AG04450 (cell line): ENCODE results near the gene C14orf119. TPM values are rescaled to one million over a fixed set of nuclear protein-coding genes. Genes with fewer than 3 reads are reported as not detected.

Source experiments
- CTCF ChIA-PET: fragments of 300-600, 350-600 bp; formaldehyde crosslinking; extraction: SDS; loops from one replicate; lab custom pipeline; 2022; ENCODE audit warnings: antibody characterized with exemption, inconsistent platforms; lab: Charles Lee
- POLR2A ChIA-PET: fragments of 350-600 bp; formaldehyde crosslinking; extraction: SDS; loops from one replicate; lab custom pipeline; 2021; ENCODE audit warnings: antibody characterized with exemption, inconsistent platforms; lab: Yijun Ruan, JAX
- DNase-seq: peaks from one replicate; pipeline ENCODE4 v3.0.0-alpha.2; 2011; ENCODE audit warnings: low read depth, low spot score
- H3K27ac ChIP-seq: one replicate; pipeline ENCODE4 v1.5.1; 2012; ENCODE audit warnings: low read depth, low read length, control low read depth
- H3K27me3 ChIP-seq: one replicate; pipeline ENCODE4 v1.6.0; 2012; ENCODE audit warnings: low read length; ENCODE audit not compliant: control insufficient read depth, insufficient read depth
- H3K4me3 ChIP-seq: 2 replicates; pipeline ENCODE4 v1.5.1; 2011; ENCODE audit warnings: mild to moderate bottlenecking, low read depth, low read length, control low read depth
- H3K9me3 ChIP-seq: 2 replicates; pipeline ENCODE4 v1.5.1; 2012; ENCODE audit warnings: low read length; ENCODE audit not compliant: control insufficient read depth, insufficient read depth
- polyA plus RNA-seq: library from polyadenylated mRNA; depleted of rRNA; stranded (reverse); fragments of >200 nt; gene quantifications from 2 replicates; pipeline ENCODE4 v1.2.3, GENCODE V29; 2011
- TF ChIP-seq, protein P1 (sequence below): IDR thresholded peaks from 2 replicates; pipeline ENCODE4 v1.5.1; 2011; ENCODE audit warnings: low read depth, low read length, control low read depth, inconsistent platforms

The C14orf119 gene
- polyA plus RNA-seq, 1 experiment, result 128 TPM

DNA sequence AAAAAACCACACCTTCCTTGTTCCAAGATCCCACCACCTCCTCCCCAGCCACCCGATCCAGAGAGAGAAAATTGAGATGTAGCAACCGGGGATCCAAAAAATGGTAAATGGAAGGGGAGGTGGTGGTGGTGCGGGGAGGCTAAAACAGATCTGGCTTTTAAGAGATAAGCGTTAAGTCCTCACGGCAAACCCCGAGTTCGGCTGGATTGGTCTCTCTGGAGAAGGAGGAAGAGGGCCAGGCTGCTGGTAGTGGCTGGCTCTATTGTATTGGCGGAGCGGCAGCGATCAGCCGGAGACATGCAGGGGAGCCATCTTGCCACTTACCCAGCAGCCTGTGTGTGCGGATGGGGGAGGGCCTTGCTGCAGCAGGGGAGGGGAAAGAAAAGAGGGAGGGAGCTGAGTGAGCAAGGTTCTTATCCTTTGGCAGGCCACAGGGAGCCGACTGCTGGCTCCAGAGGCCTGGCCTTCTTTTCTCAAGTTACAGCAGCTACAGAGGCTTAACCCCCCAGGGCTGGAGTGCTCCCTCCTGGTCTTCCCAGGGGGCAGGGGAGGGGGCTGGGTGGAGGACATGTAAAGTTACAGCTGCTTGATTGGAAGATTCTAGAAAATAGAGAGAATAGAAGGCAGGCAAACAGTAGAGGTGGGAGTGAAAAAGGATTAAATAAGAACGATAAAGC lies 23.9 kb upstream of the C14orf119 start:
- peak overlapping the region; percentile 73 for H3K27ac ChIP-seq
- H3K4me3 ChIP-seq, result peak overlapping the region; percentile 89
- TF ChIP-seq, protein P1, sequence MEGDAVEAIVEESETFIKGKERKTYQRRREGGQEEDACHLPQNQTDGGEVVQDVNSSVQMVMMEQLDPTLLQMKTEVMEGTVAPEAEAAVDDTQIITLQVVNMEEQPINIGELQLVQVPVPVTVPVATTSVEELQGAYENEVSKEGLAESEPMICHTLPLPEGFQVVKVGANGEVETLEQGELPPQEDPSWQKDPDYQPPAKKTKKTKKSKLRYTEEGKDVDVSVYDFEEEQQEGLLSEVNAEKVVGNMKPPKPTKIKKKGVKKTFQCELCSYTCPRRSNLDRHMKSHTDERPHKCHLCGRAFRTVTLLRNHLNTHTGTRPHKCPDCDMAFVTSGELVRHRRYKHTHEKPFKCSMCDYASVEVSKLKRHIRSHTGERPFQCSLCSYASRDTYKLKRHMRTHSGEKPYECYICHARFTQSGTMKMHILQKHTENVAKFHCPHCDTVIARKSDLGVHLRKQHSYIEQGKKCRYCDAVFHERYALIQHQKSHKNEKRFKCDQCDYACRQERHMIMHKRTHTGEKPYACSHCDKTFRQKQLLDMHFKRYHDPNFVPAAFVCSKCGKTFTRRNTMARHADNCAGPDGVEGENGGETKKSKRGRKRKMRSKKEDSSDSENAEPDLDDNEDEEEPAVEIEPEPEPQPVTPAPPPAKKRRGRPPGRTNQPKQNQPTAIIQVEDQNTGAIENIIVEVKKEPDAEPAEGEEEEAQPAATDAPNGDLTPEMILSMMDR, result no peak
- no peaks in the 10 kb centered on the region for H3K27me3 ChIP-seq
- DNase-seq, result peak; percentile 82
- POLR2A ChIA-PET, result interaction anchor here (0.5 to 2.0 kb wide), 7 partner anchors 9 to 627 kb away, joined by 3 to 28 read pairs (median 4); partner anchors contain the start of genes ACIN1, AJUBA, C14orf119 and HAUS4
- CTCF ChIA-PET, result interaction anchor here (0.8 to 2.8 kb wide), 10 partner anchors 10 to 514 kb away, joined by 3 to 22 read pairs (median 8); partner anchors contain the start of genes ACIN1, C14orf119 and CDH24
- H3K9me3 ChIP-seq, result no peaks in the 10 kb centered on the region

DNA sequence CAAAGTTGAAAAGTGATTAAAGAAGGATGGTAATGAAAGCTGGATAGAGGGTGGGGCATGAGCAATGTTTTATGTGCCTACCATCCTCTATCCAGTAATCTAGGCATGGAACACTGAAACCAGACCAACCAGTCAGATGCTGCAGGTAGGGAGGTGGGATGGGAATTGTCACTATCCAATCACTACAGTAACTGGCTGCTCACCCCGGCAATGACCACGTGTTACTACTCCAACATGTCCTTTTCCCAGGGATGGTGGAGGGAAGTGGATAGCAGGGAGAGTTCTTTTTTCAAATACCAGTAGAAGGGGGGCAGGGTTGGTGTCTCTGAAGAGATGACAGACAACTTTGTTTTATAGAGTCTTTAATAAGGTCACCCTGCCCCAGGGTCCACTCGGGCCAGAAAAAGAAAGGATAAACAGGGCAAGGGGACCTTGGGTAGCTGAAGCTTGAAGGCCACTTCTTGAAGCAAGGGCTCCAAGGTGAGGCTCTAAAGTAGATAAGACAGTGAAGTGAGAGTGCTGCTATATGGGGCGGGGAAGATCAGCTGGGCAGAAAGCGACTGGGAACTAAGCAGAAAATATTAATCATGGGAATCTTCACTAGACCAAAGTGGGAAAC lies 23.3 kb upstream of the C14orf119 start:
- no peaks in the 10 kb centered on the region for H3K9me3 ChIP-seq
- POLR2A ChIA-PET, result interaction anchor here (0.5 to 2.0 kb wide), 6 partner anchors 10 to 628 kb away, joined by 3 to 28 read pairs (median 4); partner anchors contain the start of genes ACIN1, AJUBA, C14orf119 and HAUS4
- H3K27ac ChIP-seq, result peak overlapping the region; percentile 73
- H3K27me3 ChIP-seq, result no peaks in the 10 kb centered on the region
- TF ChIP-seq, protein P1, result no peak
- H3K4me3 ChIP-seq, result peak overlapping the region; percentile 17; the same call in 1 of the 2 replicates
- DNase-seq, result no peak
- CTCF ChIA-PET, result interaction anchor here (0.8 to 2.8 kb wide), 9 partner anchors 10 to 86 kb away, joined by 3 to 22 read pairs (median 7); partner anchors contain the start of genes ACIN1 and C14orf119

DNA sequence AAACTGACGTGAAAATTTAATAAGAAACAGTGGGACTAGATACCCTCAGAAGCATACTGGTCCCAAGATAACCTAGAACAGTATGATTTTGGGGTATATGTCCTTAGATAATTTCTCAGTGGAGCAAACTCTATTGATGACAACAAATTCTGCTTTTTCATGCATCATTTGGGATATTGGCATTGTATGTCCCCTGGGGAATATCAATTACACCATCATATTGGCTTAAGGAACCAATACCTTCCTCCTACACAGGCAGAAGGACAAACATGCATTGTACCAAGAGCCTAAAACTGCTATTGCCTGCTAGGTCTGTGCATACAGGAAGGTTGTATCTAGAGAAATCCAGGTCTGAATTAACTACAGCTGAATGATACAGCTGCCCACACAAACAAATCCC lies 20.4 kb upstream of the C14orf119 start:
- H3K27ac ChIP-seq, result no peak overlapping the region
- no peak for DNase-seq
- H3K27me3 ChIP-seq, result no peaks in the 10 kb centered on the region
- TF ChIP-seq, protein P1, result no peak
- POLR2A ChIA-PET, result interaction anchor here (2.1 kb wide), 1 partner anchor 20 kb away, joined by 7 read pairs; the partner anchor contains the start of genes ACIN1 and C14orf119
- H3K9me3 ChIP-seq, result no peaks in the 10 kb centered on the region
- no peak overlapping the region for H3K4me3 ChIP-seq
- CTCF ChIA-PET, result interaction anchor here (0.6 to 1.7 kb wide), 3 partner anchors 19 to 263 kb away, joined by 3 to 9 read pairs (median 4); no protein-coding TSS in a partner anchor

DNA sequence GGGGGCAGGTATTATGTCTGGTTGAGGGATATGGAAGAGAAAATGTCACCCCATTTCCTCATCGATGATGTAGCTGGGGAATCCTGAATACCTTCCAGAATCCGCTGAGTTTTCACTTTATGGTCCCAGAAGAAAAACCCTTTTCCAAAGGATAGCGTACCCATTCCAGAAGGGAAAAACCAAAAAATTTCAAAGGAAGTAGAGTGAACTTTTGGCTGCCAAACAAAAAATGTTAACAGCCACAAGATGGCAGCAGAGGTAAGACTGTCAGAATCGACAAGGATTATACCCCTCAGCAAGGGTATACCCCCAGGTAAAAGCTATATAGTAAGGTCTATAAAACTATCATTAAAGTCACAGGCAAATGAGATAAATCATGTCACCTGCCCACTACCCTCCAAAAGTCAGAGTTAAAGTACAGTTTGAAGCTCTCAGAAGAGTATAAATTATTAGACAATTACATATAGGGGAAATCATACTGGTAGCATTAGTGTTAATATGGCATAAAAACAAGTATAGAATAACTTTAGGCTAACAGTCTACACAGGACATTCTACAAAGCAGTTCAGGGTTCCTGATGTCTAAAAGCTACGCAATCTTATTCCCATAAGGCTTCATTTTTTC lies 18.4 kb upstream of the C14orf119 start:
- TF ChIP-seq, protein P1, result peak; percentile 75
- H3K9me3 ChIP-seq, result no peaks in the 10 kb centered on the region
- CTCF ChIA-PET, result interaction anchor here (0.5 to 17.2 kb wide), 37 partner anchors 10 to 521 kb away, joined by 3 to 317 read pairs (median 5); partner anchors contain the start of genes ACIN1, C14orf119 and LRP10
- DNase-seq, result no peak
- H3K27ac ChIP-seq, result no peak overlapping the region
- POLR2A ChIA-PET, result interaction anchor here (0.5 to 3.9 kb wide), 5 partner anchors 8 to 218 kb away, joined by 3 to 31 read pairs (median 5); partner anchors contain the start of genes ACIN1 and C14orf119
- no peaks in the 10 kb centered on the region for H3K27me3 ChIP-seq
- H3K4me3 ChIP-seq, result no peak overlapping the region
